ENCODE data around the gene ARHGEF7.

Gene ARHGEF7

DNA sequence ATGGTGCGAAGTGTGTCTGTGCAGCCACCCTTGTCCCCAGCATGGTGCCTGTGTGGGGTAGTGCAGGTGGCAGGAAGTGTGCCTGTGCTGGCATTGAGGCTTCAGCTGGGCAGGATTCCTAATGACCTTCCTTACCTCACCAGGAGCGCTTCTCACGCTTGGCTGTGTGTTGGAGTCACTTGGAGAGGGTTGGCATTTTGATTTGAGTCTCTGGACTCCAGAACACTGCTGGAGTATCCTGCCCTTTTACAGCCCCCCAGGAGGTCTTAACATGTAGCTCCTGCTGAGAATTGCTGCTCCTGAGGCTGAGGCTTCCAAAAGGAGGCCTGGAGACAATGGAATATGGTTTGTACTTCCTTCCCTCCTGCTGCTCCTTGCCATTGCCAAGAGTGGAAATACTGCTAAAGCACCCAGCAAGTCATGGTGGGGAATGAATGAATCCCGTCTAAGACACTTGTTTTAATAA is 87.1 kb downstream of the ARHGEF7 start:
- Histone ChIP-seq H3K27ac (ENCODE audit: low read depth, low read length) (peak overlapping the region; percentile 59), H3K9me3 (ENCODE audit: control insufficient read depth in 5 of 5, low read length in 5 of 5) (no peaks in the 10 kb centered on the region), H3K9ac (ENCODE audit: low read length in 5 of 5) (no peak overlapping the region), H3K4me1 (ENCODE audit: control insufficient read depth in 5 of 5, insufficient read depth in 5 of 5, low read length in 5 of 5) (peaks cover 17 to 59% (median 40%) of the 10 kb centered on the region in 5 donors), H3K27me3 (ENCODE audit: control insufficient read depth in 5 of 5, insufficient read depth in 4 of 5, low read length in 5 of 5) (no peaks in the 10 kb centered on the region), H3K36me3 (ENCODE audit: control insufficient read depth in 5 of 5, insufficient read depth in 5 of 5, low read length in 5 of 5) (peaks cover 0 to 8% (median 7%) of the 10 kb centered on the region in 5 donors), H3K4me3 (ENCODE audit: low read depth in 1 of 5, low read length in 5 of 5) (peak overlapping the region in 3 of 5 donors; percentile 21 to 32 (median 31))

DNA sequence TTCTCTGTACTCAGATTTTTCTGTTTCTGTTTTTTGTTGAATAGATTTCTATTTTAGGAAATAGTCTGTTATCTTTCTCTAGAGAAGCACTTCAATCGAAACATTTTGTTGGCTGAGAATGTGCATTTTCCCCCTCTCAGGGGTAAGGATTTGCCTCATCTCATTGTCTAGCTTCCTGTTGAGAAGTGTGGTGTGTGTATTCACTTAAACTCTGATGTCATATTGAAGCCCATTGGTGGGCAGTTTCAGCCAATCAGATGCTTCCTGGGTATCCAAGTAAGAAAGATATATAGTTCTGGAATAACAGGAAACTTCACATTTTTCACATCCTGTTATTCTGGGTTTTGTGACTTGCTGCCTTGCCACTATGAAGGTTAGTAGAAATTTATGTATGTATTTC is 87.6 kb downstream of the ARHGEF7 start:
- Histone ChIP-seq H3K9me3 (ENCODE audit: control insufficient read depth in 5 of 5, low read length in 5 of 5) (no peaks in the 10 kb centered on the region), H3K36me3 (ENCODE audit: control insufficient read depth in 5 of 5, insufficient read depth in 5 of 5, low read length in 5 of 5) (peaks cover 0 to 9% (median 5%) of the 10 kb centered on the region in 5 donors), H3K27ac (ENCODE audit: low read depth, low read length) (peak overlapping the region; percentile 59), H3K9ac (ENCODE audit: low read length in 5 of 5) (no peak overlapping the region), H3K4me1 (ENCODE audit: control insufficient read depth in 5 of 5, insufficient read depth in 5 of 5, low read length in 5 of 5) (peaks cover 17 to 62% (median 40%) of the 10 kb centered on the region in 5 donors), H3K4me3 (ENCODE audit: low read depth in 1 of 5, low read length in 5 of 5) (peak overlapping the region in 3 of 5 donors; percentile 53 to 62 (median 57)), H3K27me3 (ENCODE audit: control insufficient read depth in 5 of 5, insufficient read depth in 4 of 5, low read length in 5 of 5) (no peaks in the 10 kb centered on the region)

DNA sequence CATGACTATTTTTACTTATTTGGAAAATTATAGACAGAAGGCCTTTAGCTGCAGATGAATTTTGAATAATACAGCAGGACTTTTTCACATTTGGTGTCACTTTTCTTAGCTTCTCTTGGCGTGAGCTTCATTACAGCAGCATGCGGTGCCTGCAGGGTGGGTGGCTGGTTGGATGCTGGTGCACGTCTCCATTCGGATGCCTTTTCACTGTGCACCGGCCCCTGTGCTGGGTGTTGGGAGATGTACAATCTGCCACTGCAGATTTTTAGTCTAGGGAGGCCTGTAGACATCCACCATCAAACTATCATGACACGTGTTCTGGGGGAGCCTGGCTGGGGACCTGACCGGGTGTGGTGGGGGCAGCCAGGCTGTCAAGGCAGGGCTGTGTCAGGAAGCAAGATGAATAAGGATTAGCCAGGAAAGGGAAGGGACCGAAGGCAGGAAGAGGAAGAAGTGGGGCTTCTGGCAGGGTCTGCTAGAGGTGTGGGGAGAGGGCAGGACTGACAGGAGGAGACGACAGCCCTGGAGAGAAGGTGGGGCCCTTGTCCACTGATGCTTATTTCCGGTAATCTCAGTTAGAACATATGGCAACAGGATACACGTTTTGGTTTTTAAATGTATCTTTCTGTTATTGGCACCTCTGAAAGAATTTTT is 88.8 kb downstream of the ARHGEF7 start:
- Histone ChIP-seq H3K9me3 (ENCODE audit: control insufficient read depth in 5 of 5, low read length in 5 of 5) (no peaks in the 10 kb centered on the region), H3K9ac (ENCODE audit: low read length in 5 of 5) (peak overlapping the region in 3 of 5 donors; percentile 62 to 66 (median 65)), H3K27me3 (ENCODE audit: control insufficient read depth in 5 of 5, insufficient read depth in 4 of 5, low read length in 5 of 5) (no peaks in the 10 kb centered on the region), H3K36me3 (ENCODE audit: control insufficient read depth in 5 of 5, insufficient read depth in 5 of 5, low read length in 5 of 5) (peaks cover 0 to 9% (median 4%) of the 10 kb centered on the region in 5 donors), H3K4me1 (ENCODE audit: control insufficient read depth in 5 of 5, insufficient read depth in 5 of 5, low read length in 5 of 5) (peaks cover 17 to 70% (median 46%) of the 10 kb centered on the region in 5 donors), H3K4me3 (ENCODE audit: low read depth in 1 of 5, low read length in 5 of 5) (peak overlapping the region in 4 of 5 donors; percentile 51 to 62 (median 55)), H3K27ac (ENCODE audit: low read depth, low read length) (peak overlapping the region; percentile 55)

DNA sequence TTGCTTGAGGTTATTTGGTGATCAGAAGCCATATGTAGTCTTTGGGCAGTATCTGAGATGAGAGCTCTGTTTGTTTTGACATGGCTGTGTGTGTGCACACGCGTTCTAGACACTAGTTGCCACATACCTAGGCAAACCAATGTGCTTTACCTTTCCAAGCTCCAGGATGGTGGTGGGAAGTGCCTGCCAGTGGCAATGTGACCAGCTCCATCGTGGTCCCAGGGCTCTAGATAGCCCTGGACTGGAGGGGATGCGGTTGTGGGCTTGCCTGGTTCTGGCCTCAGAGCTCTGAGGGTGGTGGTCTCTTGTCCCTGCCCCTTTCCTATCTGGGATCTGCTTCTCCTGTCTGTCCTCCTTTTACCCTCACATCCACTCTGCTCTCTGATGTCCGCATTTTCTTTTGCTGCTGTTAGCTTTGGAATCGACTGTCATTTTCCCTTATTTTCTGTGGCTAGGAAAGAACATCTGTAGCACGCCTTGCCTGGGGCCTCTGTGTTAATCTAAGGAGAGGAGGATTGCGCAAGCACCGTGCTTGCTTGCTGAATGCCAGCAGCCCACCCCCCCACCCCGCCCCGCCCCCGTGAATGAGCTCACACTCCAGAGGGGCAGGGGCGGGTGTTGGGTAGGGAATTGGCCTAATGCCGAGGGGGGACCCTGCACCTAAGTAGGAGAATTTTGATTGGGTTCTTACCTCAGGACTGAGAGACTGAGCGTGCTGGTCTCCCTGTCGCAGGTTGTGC is 89.5 kb downstream of the ARHGEF7 start:
- peaks cover 0 to 9% (median 3%) of the 10 kb centered on the region in 5 donors for H3K36me3 ChIP-seq (ENCODE audit: control insufficient read depth in 5 of 5, insufficient read depth in 5 of 5, low read length in 5 of 5)
- peak overlapping the region; percentile 55 for H3K27ac ChIP-seq (ENCODE audit: low read depth, low read length)
- H3K9me3 ChIP-seq (ENCODE audit: control insufficient read depth in 5 of 5, low read length in 5 of 5) = no peaks in the 10 kb centered on the region
- peak overlapping the region in 3 of 5 donors; percentile 7 to 66 (median 62) for H3K9ac ChIP-seq (ENCODE audit: low read length in 5 of 5)
- H3K4me3 ChIP-seq (ENCODE audit: low read depth in 1 of 5, low read length in 5 of 5) = peak overlapping the region in 4 of 5 donors; percentile 46 to 62 (median 55)
- peaks cover 17 to 72% (median 48%) of the 10 kb centered on the region in 5 donors for H3K4me1 ChIP-seq (ENCODE audit: control insufficient read depth in 5 of 5, insufficient read depth in 5 of 5, low read length in 5 of 5)
- H3K27me3 ChIP-seq (ENCODE audit: control insufficient read depth in 5 of 5, insufficient read depth in 4 of 5, low read length in 5 of 5) = no peaks in the 10 kb centered on the region

GRCh38 chr13:111206148-111206547 is 91.0 kb downstream of the ARHGEF7 start:
- Histone ChIP-seq H3K4me3 (ENCODE audit: low read depth in 1 of 5, low read length in 5 of 5) (no peak overlapping the region), H3K4me1 (ENCODE audit: control insufficient read depth in 5 of 5, insufficient read depth in 5 of 5, low read length in 5 of 5) (peaks cover 24 to 82% (median 63%) of the 10 kb centered on the region in 5 donors)

DNA sequence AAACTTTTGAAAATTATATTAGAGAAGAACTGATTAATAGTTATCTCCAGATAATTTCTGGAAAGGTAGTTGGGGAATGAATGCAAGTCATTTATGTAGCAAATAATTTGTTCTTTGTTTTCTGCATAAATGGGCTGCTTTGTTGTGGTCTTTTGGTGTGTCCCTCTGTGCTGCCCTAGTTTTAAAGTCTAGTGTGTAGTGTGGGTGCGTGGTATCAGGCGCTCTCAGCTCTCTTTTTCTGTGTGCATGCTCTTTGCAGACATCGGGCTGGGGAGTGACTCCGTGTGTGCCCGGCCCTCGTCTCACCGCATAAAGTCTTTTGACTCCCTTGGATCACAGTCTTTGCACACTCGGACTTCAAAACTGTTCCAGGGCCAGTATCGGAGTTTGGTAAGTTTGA is 94.5 kb downstream of the ARHGEF7 start:
- Histone ChIP-seq H3K4me3 (ENCODE audit: low read depth in 1 of 5, low read length in 5 of 5) (peak overlapping the region in 3 of 5 donors; percentile 4 to 32 (median 19)), H3K36me3 (ENCODE audit: control insufficient read depth in 5 of 5, insufficient read depth in 5 of 5, low read length in 5 of 5) (peaks cover 0 to 14% (median 7%) of the 10 kb centered on the region in 5 donors), H3K4me1 (ENCODE audit: control insufficient read depth in 5 of 5, insufficient read depth in 5 of 5, low read length in 5 of 5) (peaks cover 9 to 89% (median 63%) of the 10 kb centered on the region in 5 donors), H3K27ac (ENCODE audit: low read depth, low read length) (peak overlapping the region; percentile 54), H3K27me3 (ENCODE audit: control insufficient read depth in 5 of 5, insufficient read depth in 4 of 5, low read length in 5 of 5) (no peaks in the 10 kb centered on the region), H3K9ac (ENCODE audit: low read length in 5 of 5) (peak overlapping the region in 1 of 5 donors; percentile 42), H3K9me3 (ENCODE audit: control insufficient read depth in 5 of 5, low read length in 5 of 5) (no peaks in the 10 kb centered on the region)

More at GRCh38 chr13:111206148-111206547, 91.0 kb downstream of the ARHGEF7 start:
- Histone ChIP-seq H3K27me3 (ENCODE audit: control insufficient read depth in 5 of 5, insufficient read depth in 4 of 5, low read length in 5 of 5) (no peaks in the 10 kb centered on the region), H3K36me3 (ENCODE audit: control insufficient read depth in 5 of 5, insufficient read depth in 5 of 5, low read length in 5 of 5) (peaks cover 0 to 9% (median 3%) of the 10 kb centered on the region in 5 donors), H3K9me3 (ENCODE audit: control insufficient read depth in 5 of 5, low read length in 5 of 5) (no peaks in the 10 kb centered on the region), H3K27ac (ENCODE audit: low read depth, low read length) (peak overlapping the region; percentile 24), H3K9ac (ENCODE audit: low read length in 5 of 5) (no peak overlapping the region)

DNA sequence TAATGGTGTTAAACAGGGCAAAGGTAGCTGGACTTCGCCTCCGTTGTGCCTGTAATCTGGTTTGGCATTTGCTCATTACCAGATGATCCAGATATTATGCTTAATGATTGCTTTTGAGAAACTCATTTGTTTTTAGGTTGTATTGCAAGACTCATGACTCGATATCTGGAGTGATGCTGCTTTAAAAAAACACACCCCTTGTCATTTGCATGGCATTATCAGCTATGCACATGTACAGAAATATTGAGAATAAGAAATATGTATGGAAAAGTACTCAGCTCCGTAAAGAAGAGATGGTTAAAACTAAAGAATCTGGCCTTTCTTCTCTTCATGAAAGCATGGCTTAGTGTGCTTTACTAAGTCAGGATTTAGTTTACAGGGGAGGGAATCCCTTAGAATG is 95.0 kb downstream of the ARHGEF7 start:
- Histone ChIP-seq H3K36me3 (ENCODE audit: control insufficient read depth in 5 of 5, insufficient read depth in 5 of 5, low read length in 5 of 5) (peaks cover 0 to 14% (median 7%) of the 10 kb centered on the region in 5 donors), H3K4me3 (ENCODE audit: low read depth in 1 of 5, low read length in 5 of 5) (peak overlapping the region in 4 of 5 donors; percentile 4 to 32 (median 14)), H3K27me3 (ENCODE audit: control insufficient read depth in 5 of 5, insufficient read depth in 4 of 5, low read length in 5 of 5) (no peaks in the 10 kb centered on the region), H3K9ac (ENCODE audit: low read length in 5 of 5) (peak overlapping the region in 2 of 5 donors; percentile 31 to 56), H3K27ac (ENCODE audit: low read depth, low read length) (peak overlapping the region; percentile 54), H3K9me3 (ENCODE audit: control insufficient read depth in 5 of 5, low read length in 5 of 5) (no peaks in the 10 kb centered on the region), H3K4me1 (ENCODE audit: control insufficient read depth in 5 of 5, insufficient read depth in 5 of 5, low read length in 5 of 5) (peaks cover 8 to 89% (median 63%) of the 10 kb centered on the region in 5 donors)

- Histone ChIP-seq H3K9ac (ENCODE audit: low read length in 5 of 5) (peak overlapping the region in 3 of 5 donors; percentile 31 to 56 (median 54)), H3K4me1 (ENCODE audit: control insufficient read depth in 5 of 5, insufficient read depth in 5 of 5, low read length in 5 of 5) (peaks cover 8 to 89% (median 64%) of the 10 kb centered on the region in 5 donors), H3K27ac (ENCODE audit: low read depth, low read length) (peak overlapping the region; percentile 54), H3K27me3 (ENCODE audit: control insufficient read depth in 5 of 5, insufficient read depth in 4 of 5, low read length in 5 of 5) (no peaks in the 10 kb centered on the region), H3K4me3 (ENCODE audit: low read depth in 1 of 5, low read length in 5 of 5) (peak overlapping the region in 3 of 5 donors; percentile 4 to 23 (median 8)), H3K9me3 (ENCODE audit: control insufficient read depth in 5 of 5, low read length in 5 of 5) (no peaks in the 10 kb centered on the region), H3K36me3 (ENCODE audit: control insufficient read depth in 5 of 5, insufficient read depth in 5 of 5, low read length in 5 of 5) (peaks cover 0 to 14% (median 7%) of the 10 kb centered on the region in 5 donors)
These were observed 95.7 kb downstream of the ARHGEF7 start for GRCh38 chr13:111210544-111211469.

DNA sequence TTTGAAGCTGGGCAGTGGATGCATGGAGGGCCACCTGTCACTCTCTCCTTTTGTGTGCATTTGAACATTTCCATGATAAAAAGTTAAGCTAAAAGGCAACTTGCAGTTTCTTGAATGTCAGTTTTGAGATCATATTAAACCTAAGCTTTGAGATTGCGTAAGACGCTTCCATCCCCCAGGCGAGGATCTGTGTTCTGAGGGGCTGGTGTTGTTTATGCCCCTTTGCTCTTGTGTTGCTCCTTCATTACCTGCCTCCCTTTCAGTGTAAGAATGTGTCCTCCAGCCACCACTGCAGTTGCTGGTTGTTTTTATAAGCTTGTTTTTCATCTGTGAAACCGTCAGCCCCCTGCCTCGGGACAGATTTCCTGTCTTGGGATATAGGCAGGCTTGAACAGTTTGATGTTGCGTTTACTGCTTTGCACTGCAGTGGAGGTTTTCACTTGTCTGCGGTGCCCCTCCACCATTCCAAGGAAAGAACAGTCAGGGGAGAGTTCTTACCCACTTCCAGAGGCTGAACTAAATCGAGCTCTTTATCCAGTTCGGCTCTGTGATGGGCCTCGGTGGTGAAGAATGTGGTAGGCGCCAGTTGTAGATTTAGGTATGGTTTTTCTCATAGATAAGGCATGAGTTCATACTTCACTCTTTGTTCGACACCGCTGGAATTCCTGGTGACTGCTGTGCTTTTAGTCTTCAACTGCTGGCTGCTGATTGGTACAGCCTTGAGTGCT is 96.8 kb downstream of the ARHGEF7 start:
- H3K4me3 ChIP-seq (ENCODE audit: low read depth in 1 of 5, low read length in 5 of 5) = no peak overlapping the region
- H3K27me3 ChIP-seq (ENCODE audit: control insufficient read depth in 5 of 5, insufficient read depth in 4 of 5, low read length in 5 of 5) = no peaks in the 10 kb centered on the region
- peaks cover 0 to 9% (median 4%) of the 10 kb centered on the region in 5 donors for H3K36me3 ChIP-seq (ENCODE audit: control insufficient read depth in 5 of 5, insufficient read depth in 5 of 5, low read length in 5 of 5)
- no peaks in the 10 kb centered on the region for H3K9me3 ChIP-seq (ENCODE audit: control insufficient read depth in 5 of 5, low read length in 5 of 5)
- no peak overlapping the region for H3K9ac ChIP-seq (ENCODE audit: low read length in 5 of 5)
- H3K27ac ChIP-seq (ENCODE audit: low read depth, low read length) = peak overlapping the region; percentile 54
- peaks cover 8 to 95% (median 75%) of the 10 kb centered on the region in 5 donors for H3K4me1 ChIP-seq (ENCODE audit: control insufficient read depth in 5 of 5, insufficient read depth in 5 of 5, low read length in 5 of 5)

All from subcutaneous abdominal adipose tissue (tissue), 5 donors.